ENCODE measurements around the gene MIS18BP1. TPM values are rescaled to one million over a fixed set of nuclear protein-coding genes. Genes with fewer than 3 reads are reported as not detected.

The MIS18BP1 gene
- total RNA-seq, 1 donor from 2014 or later = 29.9 TPM

Other genes with a start within 250 kb of the MIS18BP1 start
- 25.9 and 40.1 TPM in 2 replicates for gene PRPF39, start 169.1 kb downstream of the MIS18BP1 start, total RNA-seq
- gene FKBP3, start 118.7 kb downstream of the MIS18BP1 start, total RNA-seq = 40.6 and 64.9 TPM in 2 replicates
- gene FANCM, start 117.3 kb downstream of the MIS18BP1 start, total RNA-seq = 4.7 and 6.8 TPM in 2 replicates

All from renal cortical epithelial cell (primary cell).